Activated naive CD8-positive, alpha-beta T cell treated with anti-CD3 and anti-CD28 coated beads, Interleukin-2, amount 50 U/mL, for 24 hours (primary cell): Measurements from ENCODE around the gene FGF12.
A peak's percentile ranks its signal among the peaks of the same experiment; 100 is the strongest.

Source experiments
- ATAC-seq: fragments of 150-1000 bp; cut with Tn5 transposase; one replicate; pipeline ENCODE4 v1.10.0; 2021
- DNase-seq: peaks from one replicate; pipeline ENCODE4 v3.0.0; 2021
- H3K27ac Mint-ChIP-seq: one replicate; pipeline ENCODE4 v1.8.0; 2021; ENCODE audit warnings: mild to moderate bottlenecking, mixed read lengths
- H3K27me3 Mint-ChIP-seq: one replicate; pipeline ENCODE4 v1.8.0; 2021; ENCODE audit warnings: mixed read lengths
- H3K36me3 Mint-ChIP-seq: one replicate; pipeline ENCODE4 v1.8.0; 2021; ENCODE audit warnings: low read depth, mixed read lengths
- H3K4me1 Mint-ChIP-seq: one replicate; pipeline ENCODE4 v1.8.0; 2021; ENCODE audit warnings: mixed read lengths
- H3K4me3 Mint-ChIP-seq: one replicate; pipeline ENCODE4 v1.8.0; 2021; ENCODE audit warnings: mild to moderate bottlenecking, moderate library complexity, mixed read lengths
- H3K9me3 Mint-ChIP-seq: one replicate; pipeline ENCODE4 v1.8.0; 2021; ENCODE audit warnings: mixed read lengths

Gene FGF12

DNA sequence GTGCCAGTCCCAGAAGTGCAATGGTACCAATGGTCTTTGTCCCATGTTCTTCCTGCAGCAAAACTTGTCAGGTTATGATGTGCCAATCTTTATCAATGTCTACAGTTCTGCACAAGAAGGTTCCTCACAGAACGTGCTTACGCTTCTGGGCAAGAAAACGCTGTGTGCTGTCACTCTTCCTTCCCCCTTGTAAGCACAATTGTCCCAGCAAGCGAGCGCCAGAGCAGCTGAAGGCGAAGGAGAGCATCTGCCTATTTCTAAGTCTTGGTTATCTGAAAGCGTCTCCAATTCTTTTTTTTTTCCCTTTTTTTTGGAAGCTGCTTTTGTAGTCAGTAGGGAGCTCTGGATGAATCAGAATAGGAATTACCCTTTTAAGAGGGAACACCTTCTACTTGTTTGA lies 514.4 kb downstream of the FGF12 start:
- Mint-ChIP-seq H3K4me3 (no peak overlapping the region), H3K4me1 (no peaks in the 10 kb centered on the region), H3K27ac (no peak overlapping the region), H3K27me3 (no peaks in the 10 kb centered on the region), H3K9me3 (peaks cover 11% of the 10 kb centered on the region), H3K36me3 (no peaks in the 10 kb centered on the region)
- no peak for DNase-seq
- no peak for ATAC-seq

DNA sequence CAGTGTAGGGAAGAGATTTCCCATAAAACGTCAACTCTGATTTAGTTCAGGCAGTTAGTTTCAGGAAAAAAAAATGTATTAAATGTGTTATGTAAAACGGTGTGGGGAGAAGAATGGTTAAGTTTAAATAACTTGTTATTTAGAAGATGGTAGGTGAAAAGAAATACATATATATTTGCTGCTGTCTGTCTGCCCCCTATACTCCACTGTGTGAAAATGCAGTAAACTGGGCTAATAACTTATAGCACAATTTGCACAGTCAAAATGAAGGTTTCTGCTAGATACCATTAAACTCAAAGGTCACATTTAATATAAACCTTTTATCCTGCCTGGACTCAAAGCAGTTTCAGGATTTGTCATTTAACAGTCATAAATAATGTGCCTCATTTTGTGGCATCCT lies 515.0 kb downstream of the FGF12 start:
- DNase-seq (no peak), ATAC-seq (no peak)
- Mint-ChIP-seq H3K9me3 (peaks cover 11% of the 10 kb centered on the region), H3K27ac (no peak overlapping the region), H3K4me3 (no peak overlapping the region), H3K27me3 (no peaks in the 10 kb centered on the region), H3K4me1 (no peaks in the 10 kb centered on the region), H3K36me3 (no peaks in the 10 kb centered on the region)

DNA sequence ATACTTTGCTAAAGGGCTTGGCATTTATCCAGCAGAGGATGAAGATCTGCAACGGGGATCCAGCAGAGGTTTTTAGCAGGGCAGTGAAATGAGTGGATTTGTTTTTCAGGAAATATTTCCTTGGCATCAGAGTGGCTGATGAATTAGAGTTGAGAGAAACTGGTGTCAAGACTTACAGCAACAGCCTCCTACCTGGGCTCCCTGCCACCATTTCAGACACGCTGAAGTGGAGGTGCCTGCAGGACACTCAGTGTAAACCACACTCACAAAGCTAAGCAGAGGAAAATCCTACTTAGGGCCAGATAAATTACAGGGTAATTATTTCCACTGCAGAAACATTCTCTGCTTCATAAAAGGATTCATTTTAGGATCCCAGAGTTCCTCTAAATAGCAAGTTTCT lies 519.7 kb downstream of the FGF12 start:
- Mint-ChIP-seq H3K27ac (no peak overlapping the region), H3K27me3 (no peaks in the 10 kb centered on the region), H3K36me3 (no peaks in the 10 kb centered on the region), H3K4me1 (no peaks in the 10 kb centered on the region), H3K9me3 (peaks cover 11% of the 10 kb centered on the region), H3K4me3 (no peak overlapping the region)
- ATAC-seq, result no peak
- no peak for DNase-seq

DNA sequence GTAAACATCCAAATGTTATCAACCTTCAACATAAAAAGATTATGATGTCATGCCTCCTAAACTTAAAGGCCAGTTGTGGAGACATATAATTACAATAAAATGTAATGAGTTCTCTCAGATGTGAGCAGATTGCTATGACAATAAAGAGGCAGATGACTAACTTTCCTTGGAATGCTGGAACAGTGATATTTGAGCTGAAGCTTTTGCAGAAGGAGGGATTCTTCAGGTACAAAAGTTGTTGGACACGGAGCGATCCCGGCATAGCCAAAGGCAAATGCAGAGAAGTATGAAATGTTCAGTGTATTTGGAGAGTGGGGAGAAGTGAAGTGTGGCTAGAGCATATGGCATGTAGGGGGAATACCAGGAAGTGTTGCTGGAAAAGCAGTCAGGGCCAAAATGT lies 520.1 kb downstream of the FGF12 start:
- Mint-ChIP-seq H3K9me3 (peaks cover 11% of the 10 kb centered on the region), H3K4me1 (no peaks in the 10 kb centered on the region), H3K36me3 (no peaks in the 10 kb centered on the region), H3K4me3 (no peak overlapping the region), H3K27me3 (no peaks in the 10 kb centered on the region), H3K27ac (no peak overlapping the region)
- ATAC-seq, result no peak
- no peak for DNase-seq

DNA sequence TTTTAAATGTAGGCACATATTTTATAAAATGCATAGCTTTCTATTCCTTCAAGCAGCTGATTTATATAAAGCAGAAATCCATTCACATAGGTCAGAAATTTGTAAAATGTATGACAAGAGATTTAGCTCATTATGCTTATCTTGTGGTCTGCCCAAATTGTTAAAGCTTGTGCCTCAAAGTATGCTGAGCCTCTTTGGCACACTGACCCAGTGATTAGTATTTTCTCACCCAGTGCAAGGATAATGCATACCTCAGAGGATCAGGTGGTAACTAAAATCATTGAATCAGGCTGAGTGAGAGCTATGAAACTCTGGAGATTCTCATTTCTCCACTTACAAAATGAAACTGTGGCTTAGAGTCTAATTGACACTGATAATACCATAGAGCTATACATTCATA lies 533.3 kb downstream of the FGF12 start:
- H3K9me3 Mint-ChIP-seq, result no peaks in the 10 kb centered on the region
- H3K27ac Mint-ChIP-seq, result no peak overlapping the region
- ATAC-seq (no peak), DNase-seq (no peak)
- H3K27me3 Mint-ChIP-seq, result peaks cover 2% of the 10 kb centered on the region
- no peaks in the 10 kb centered on the region for H3K36me3 Mint-ChIP-seq
- H3K4me1 Mint-ChIP-seq, result no peaks in the 10 kb centered on the region
- H3K4me3 Mint-ChIP-seq, result no peak overlapping the region

DNA sequence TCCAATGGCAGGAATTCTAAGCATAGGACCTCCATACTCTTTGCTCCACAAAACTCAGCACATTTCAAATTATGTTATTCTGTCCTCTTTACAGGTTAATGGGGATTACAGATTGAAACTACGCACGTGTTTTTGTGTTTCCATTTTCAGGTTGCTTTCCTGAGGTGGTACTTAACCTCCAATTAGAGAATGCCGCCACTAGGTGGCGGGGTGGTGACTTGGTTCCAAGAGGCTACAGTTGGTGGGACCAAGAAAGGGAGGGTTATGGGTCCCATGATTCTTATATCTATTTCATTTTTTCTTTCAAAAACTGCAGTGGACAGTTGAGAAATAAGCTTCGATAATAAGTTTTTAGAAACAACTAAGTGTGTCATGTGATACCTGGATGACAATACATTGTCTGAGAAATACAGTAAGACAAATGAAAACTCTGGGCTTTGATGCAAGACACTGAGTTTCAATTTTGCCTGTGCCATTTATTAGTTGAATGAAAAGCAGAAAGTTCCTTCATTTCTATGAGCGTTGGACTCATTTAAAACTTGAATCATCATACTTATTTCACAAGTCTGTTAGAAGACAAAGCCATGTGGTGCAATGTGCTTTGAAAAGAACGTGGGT lies 539.0 kb downstream of the FGF12 start:
- no peak overlapping the region for H3K27ac Mint-ChIP-seq
- no peak overlapping the region for H3K4me3 Mint-ChIP-seq
- DNase-seq (peak; percentile 54), ATAC-seq (no peak)
- no peaks in the 10 kb centered on the region for H3K27me3 Mint-ChIP-seq
- H3K4me1 Mint-ChIP-seq, result no peaks in the 10 kb centered on the region
- no peaks in the 10 kb centered on the region for H3K36me3 Mint-ChIP-seq
- H3K9me3 Mint-ChIP-seq, result no peaks in the 10 kb centered on the region

DNA sequence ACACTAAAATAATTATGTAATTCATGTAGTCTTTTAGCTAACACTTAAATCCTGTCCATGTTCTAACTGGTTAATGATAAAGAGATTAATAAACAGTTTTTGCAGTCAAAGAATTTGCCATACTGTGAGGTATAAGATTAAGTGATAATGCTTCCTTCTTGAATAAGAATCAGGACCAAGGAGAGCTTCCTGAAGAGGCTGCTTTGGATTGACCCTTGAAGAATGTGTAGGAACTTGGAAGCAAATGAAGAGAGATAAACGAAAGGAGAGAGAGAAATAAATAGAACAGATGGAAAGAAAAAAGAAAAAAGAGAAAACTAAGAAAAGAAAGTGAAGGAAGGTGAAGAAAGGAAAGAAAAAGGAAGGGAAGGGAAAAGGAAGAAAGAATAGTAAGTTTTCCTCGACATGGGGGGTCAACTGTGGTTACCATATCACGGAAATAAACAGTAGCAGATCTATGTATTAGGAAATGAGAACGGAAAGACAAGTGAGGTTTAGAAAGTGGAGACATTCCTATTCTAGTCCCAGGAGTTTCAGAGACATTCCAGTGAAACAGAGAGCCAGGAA lies 539.8 kb downstream of the FGF12 start:
- Mint-ChIP-seq H3K9me3 (no peaks in the 10 kb centered on the region), H3K4me1 (no peaks in the 10 kb centered on the region), H3K27ac (no peak overlapping the region), H3K27me3 (no peaks in the 10 kb centered on the region), H3K36me3 (no peaks in the 10 kb centered on the region), H3K4me3 (no peak overlapping the region)
- no peak for ATAC-seq
- DNase-seq, result no peak

DNA sequence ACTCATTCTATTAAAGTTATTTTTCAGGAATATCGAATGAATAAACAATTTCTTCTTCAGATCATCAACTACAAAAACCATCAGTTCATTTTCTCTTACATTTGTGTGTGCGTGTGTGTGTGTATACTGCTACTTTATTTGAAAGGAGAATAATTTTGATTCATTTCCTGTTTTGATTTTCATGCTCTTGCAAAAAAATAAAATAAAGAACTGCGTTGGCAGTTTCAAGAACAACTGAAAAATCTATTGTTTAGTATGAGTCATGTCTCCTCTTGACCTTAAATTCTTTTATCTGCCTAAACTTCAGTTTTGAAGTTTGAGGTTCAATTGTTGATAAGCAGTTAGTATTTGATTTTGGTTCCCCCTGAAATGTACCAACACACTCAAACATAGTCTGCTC lies 540.8 kb downstream of the FGF12 start:
- no peak for ATAC-seq
- no peaks in the 10 kb centered on the region for H3K36me3 Mint-ChIP-seq
- H3K4me3 Mint-ChIP-seq, result no peak overlapping the region

DNA sequence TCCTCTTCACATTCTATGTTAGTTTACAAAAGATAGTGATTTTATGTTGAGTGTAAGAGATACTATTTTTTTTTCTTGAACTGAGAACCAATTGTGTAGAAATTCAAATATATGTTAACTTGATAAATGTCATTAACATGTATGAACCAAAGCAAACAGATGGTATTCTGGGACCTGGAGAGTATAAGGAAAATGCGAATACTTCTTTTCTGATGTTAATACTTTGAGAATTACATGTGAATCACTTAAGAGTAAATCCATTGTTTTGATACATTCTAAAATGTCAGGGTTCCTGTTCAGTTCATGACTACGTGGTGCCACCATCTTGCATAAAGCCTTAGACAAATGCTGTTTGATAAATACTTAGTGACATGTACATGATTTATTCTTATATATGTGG lies 541.3 kb downstream of the FGF12 start:
- Mint-ChIP-seq H3K36me3 (no peaks in the 10 kb centered on the region), H3K4me1 (no peaks in the 10 kb centered on the region), H3K4me3 (no peak overlapping the region), H3K27me3 (no peaks in the 10 kb centered on the region), H3K27ac (no peak overlapping the region), H3K9me3 (no peaks in the 10 kb centered on the region)
- DNase-seq (no peak), ATAC-seq (no peak)

More for the DNA sequence above, 540.8 kb downstream of the FGF12 start:
- Mint-ChIP-seq H3K27ac (no peak overlapping the region), H3K27me3 (no peaks in the 10 kb centered on the region), H3K9me3 (no peaks in the 10 kb centered on the region), H3K4me1 (no peaks in the 10 kb centered on the region)
- DNase-seq, result no peak

DNA sequence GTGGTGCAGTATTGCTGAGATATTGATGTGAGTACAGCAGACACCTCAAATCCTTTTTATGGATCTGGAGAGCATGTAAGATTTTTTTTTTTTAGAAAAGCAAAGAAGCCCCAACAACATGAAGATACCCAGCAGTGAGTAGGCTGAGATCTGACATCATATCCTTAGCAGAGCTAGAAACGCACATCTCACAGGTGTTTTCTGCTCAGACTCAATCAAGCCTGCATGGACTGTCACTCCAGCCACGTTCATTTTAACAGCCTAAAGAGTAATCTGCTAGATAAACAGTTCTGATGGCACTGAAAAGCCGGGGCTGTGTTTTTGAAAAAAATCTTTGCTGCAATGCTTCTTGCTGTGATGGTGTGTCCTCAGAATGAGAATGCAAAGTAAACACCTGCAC lies 544.2 kb downstream of the FGF12 start:
- H3K36me3 Mint-ChIP-seq, result no peaks in the 10 kb centered on the region
- no peaks in the 10 kb centered on the region for H3K27me3 Mint-ChIP-seq
- DNase-seq, result no peak
- no peaks in the 10 kb centered on the region for H3K4me1 Mint-ChIP-seq
- no peaks in the 10 kb centered on the region for H3K9me3 Mint-ChIP-seq
- H3K4me3 Mint-ChIP-seq, result no peak overlapping the region
- no peak overlapping the region for H3K27ac Mint-ChIP-seq
- ATAC-seq, result no peak

DNA sequence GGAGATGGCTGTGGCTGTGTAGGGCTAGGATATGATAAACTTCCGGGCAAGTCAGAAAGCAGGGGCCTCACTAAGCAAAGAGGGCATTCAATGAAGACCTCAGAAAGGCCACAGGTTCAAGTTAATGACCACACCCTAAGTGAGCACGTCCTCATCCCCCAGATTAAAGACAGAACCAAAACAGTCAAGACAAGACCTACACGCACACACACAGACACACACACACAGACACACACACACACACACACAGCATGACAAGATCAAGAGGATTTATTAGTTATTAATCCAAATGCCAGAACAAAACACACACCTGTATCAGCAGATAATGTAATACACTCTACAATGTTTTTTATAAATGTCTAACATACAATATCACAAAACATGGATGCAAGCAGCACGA lies 546.2 kb downstream of the FGF12 start:
- Mint-ChIP-seq H3K4me1 (no peaks in the 10 kb centered on the region), H3K36me3 (no peaks in the 10 kb centered on the region), H3K4me3 (no peak overlapping the region), H3K9me3 (no peaks in the 10 kb centered on the region), H3K27me3 (no peaks in the 10 kb centered on the region), H3K27ac (no peak overlapping the region)
- ATAC-seq (no peak), DNase-seq (no peak)

DNA sequence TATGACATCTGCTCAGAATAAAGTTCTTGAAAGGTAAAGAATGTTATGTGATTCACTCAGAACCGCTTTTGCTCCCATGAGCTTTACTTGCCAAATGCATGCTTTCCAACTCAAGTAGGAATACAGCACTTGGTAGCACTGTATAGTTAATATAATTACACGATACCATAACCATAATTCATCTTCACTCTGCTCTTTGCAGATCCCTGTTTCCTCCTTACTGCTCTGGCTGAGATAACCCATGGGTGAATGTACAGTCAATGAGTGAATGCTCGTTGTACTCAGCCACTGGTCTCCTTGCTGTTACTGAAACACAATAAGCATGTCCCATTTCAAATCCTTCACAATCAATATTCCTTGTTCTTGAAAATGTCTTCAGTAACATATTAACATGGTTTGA lies 550.0 kb downstream of the FGF12 start:
- DNase-seq, result no peak
- no peaks in the 10 kb centered on the region for H3K9me3 Mint-ChIP-seq
- H3K4me1 Mint-ChIP-seq, result no peaks in the 10 kb centered on the region
- no peaks in the 10 kb centered on the region for H3K36me3 Mint-ChIP-seq
- no peak overlapping the region for H3K27ac Mint-ChIP-seq
- H3K4me3 Mint-ChIP-seq, result no peak overlapping the region
- no peaks in the 10 kb centered on the region for H3K27me3 Mint-ChIP-seq
- no peak for ATAC-seq

DNA sequence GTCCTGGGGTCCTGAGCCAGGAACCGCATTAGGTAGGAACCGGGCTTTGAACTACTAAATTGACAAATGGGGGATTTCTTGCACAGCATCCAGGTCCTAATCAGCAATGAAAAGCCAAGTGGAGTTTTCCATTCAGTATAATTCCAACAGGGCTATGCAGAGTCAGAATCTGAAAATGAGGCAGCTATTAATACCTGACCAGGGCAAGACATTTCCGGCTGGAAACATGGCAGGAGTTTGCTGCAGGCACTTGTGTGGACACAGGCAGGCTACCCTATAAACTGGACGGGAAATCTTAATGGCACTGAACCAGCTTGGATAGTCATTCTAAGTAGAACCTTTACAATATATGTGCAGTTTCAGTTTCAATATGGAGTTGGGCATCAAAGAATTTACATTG lies 553.1 kb downstream of the FGF12 start:
- no peaks in the 10 kb centered on the region for H3K36me3 Mint-ChIP-seq
- DNase-seq (no peak), ATAC-seq (no peak)
- H3K9me3 Mint-ChIP-seq, result peaks cover 3% of the 10 kb centered on the region
- no peak overlapping the region for H3K27ac Mint-ChIP-seq
- no peaks in the 10 kb centered on the region for H3K27me3 Mint-ChIP-seq
- no peaks in the 10 kb centered on the region for H3K4me1 Mint-ChIP-seq
- no peak overlapping the region for H3K4me3 Mint-ChIP-seq

DNA sequence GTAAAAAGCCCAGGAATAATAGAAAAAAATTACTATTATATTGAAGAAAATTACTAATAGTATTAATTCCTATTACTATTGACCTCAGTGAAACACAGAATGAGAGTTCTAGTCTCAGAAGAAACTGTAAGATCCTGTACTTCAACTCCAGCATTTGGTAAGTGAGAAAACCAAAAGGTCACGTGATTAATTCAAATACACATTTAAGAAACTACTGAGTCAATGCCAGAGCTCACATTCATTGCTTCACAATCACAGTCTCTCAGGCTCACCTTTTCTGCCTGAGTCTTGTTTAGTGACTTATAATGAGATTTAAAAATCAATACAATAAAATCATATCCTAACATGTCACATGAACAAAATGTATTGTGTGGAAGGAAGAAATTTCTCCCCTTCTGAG lies 556.1 kb downstream of the FGF12 start:
- H3K27me3 Mint-ChIP-seq, result no peaks in the 10 kb centered on the region
- no peaks in the 10 kb centered on the region for H3K36me3 Mint-ChIP-seq
- H3K27ac Mint-ChIP-seq, result no peak overlapping the region
- no peak for ATAC-seq
- no peak for DNase-seq
- peaks cover 3% of the 10 kb centered on the region for H3K9me3 Mint-ChIP-seq
- H3K4me1 Mint-ChIP-seq, result no peaks in the 10 kb centered on the region
- no peak overlapping the region for H3K4me3 Mint-ChIP-seq

DNA sequence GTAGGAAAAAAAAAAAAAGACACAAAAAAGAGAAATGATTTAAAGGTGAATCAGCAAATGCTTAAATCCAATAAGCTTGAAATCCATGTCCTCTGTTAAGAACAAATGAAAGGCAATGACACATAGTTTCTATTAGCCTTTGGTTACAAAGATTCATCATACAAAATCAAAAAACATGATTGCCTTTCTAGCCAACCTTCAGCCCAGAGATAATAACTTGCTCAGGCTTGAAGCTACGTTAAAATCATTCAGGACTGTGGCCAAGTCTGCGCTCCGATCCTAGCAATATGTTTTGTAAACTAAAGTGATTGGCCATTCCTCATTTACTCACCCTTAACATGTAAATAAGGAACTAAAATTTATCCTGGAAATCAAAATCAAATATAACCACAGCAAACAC lies 556.7 kb downstream of the FGF12 start:
- Mint-ChIP-seq H3K36me3 (no peaks in the 10 kb centered on the region), H3K27me3 (no peaks in the 10 kb centered on the region), H3K4me1 (no peaks in the 10 kb centered on the region), H3K27ac (no peak overlapping the region), H3K9me3 (peaks cover 3% of the 10 kb centered on the region), H3K4me3 (no peak overlapping the region)
- ATAC-seq (no peak), DNase-seq (no peak)

DNA sequence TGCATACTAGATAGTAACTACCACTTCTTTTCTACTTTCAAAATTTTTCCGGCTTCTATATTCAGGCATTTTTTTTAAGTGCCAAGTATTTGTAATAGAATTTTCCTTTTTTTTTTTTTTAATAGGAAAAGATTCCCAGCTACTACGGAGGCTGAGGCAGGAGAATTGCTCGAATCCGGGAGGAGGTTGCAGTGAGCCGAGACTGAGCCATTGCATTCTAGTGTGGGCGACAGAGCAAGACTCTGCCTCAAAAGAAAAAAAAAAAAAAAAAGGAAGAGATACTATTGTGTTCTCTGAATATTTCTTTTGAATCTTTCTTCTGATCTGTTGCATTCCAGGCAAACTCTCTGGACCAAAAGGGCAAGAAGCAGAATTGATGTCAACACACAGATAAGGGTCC lies 557.3 kb downstream of the FGF12 start:
- Mint-ChIP-seq H3K27ac (no peak overlapping the region), H3K27me3 (no peaks in the 10 kb centered on the region), H3K4me3 (no peak overlapping the region), H3K9me3 (peaks cover 3% of the 10 kb centered on the region), H3K36me3 (no peaks in the 10 kb centered on the region), H3K4me1 (no peaks in the 10 kb centered on the region)
- ATAC-seq (no peak), DNase-seq (no peak)
